ENCODE data around the gene PCAT7. TPM values are rescaled to one million over a fixed set of nuclear protein-coding genes. Genes with fewer than 3 reads are reported as not detected.

PCAT7 gene
- total RNA-seq, 2 experiments from 2014 or later: not detected

DNA sequence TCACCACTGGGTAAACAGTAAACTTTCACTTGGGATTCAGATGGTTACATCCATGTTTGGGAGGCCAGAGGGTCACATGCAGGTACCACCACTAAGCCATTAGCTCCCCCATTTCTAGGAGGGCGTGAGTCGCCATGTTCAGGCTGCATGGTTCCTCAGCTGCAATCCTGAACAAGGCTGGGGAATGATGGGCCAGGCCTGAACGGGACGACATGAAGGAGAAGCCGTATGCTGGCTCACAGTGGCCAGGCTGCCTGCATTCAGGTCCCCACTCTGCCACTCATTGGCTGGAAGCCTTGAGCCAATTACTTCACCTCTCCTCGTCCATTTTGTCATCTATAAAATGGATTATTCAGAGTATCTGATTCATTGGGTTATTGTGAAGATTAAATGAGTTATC lies 47.8 kb downstream of the PCAT7 start:
- H3K27ac Mint-ChIP-seq: no peak overlapping the region
- DNase-seq: no peak
- no peaks in the 10 kb centered on the region for H3K9me3 Mint-ChIP-seq
- ChIA-PET POLR2A (no interaction called here), CTCF (no interaction called here)
- H3K9me3 ChIP-seq (ENCODE audit: control insufficient read depth in 1 of 2, insufficient read depth in 1 of 2, low read length in 2 of 2): no peaks in the 10 kb centered on the region
- H3K4me1 ChIP-seq (ENCODE audit: insufficient read depth, low read length): peaks cover 5% of the 10 kb centered on the region
- no peak overlapping the region for H3K27ac ChIP-seq (ENCODE audit: low read depth in 1 of 2, low read length in 2 of 2)
- peaks cover 6% of the 10 kb centered on the region for H3K27me3 Mint-ChIP-seq
- H3K4me3 ChIP-seq (ENCODE audit: low read length): no peak overlapping the region
- intact Hi-C loops (cut with DNase I, micrococcal nuclease): no loop called here
- H3K4me3 Mint-ChIP-seq: no peak overlapping the region
- no peaks in the 10 kb centered on the region for H3K36me3 ChIP-seq (ENCODE audit: insufficient read depth, low read length)
- H3K36me3 Mint-ChIP-seq (ENCODE audit: low read depth): no peaks in the 10 kb centered on the region
- peaks cover 7% of the 10 kb centered on the region for H3K4me1 Mint-ChIP-seq (ENCODE audit: low read depth)
- no peak for ATAC-seq (ENCODE audit: poor library complexity)
- no peaks in the 10 kb centered on the region for H3K27me3 ChIP-seq (ENCODE audit: control insufficient read depth in 1 of 2, insufficient read depth in 2 of 2, low read length in 2 of 2)
- TF ChIP-seq, protein P1, sequence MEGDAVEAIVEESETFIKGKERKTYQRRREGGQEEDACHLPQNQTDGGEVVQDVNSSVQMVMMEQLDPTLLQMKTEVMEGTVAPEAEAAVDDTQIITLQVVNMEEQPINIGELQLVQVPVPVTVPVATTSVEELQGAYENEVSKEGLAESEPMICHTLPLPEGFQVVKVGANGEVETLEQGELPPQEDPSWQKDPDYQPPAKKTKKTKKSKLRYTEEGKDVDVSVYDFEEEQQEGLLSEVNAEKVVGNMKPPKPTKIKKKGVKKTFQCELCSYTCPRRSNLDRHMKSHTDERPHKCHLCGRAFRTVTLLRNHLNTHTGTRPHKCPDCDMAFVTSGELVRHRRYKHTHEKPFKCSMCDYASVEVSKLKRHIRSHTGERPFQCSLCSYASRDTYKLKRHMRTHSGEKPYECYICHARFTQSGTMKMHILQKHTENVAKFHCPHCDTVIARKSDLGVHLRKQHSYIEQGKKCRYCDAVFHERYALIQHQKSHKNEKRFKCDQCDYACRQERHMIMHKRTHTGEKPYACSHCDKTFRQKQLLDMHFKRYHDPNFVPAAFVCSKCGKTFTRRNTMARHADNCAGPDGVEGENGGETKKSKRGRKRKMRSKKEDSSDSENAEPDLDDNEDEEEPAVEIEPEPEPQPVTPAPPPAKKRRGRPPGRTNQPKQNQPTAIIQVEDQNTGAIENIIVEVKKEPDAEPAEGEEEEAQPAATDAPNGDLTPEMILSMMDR (IDR thresholded peaks at IDR 0.05): no peak

- DNase-seq (peak; percentile 38 to 76 (median 56)), ATAC-seq (ENCODE audit: poor library complexity) (peak; percentile 96)
- Mint-ChIP-seq H3K9me3 (no peaks in the 10 kb centered on the region), H3K36me3 (ENCODE audit: low read depth) (no peaks in the 10 kb centered on the region), H3K27me3 (peaks cover 6% of the 10 kb centered on the region), H3K27ac (no peak overlapping the region), H3K4me3 (no peak overlapping the region), H3K4me1 (ENCODE audit: low read depth) (peaks cover 7% of the 10 kb centered on the region)
- Histone ChIP-seq H3K27me3 (ENCODE audit: control insufficient read depth in 1 of 2, insufficient read depth in 2 of 2, low read length in 2 of 2) (no peaks in the 10 kb centered on the region), H3K36me3 (ENCODE audit: insufficient read depth, low read length) (no peaks in the 10 kb centered on the region), H3K4me3 (ENCODE audit: low read length) (no peak overlapping the region), H3K27ac (ENCODE audit: low read depth in 1 of 2, low read length in 2 of 2) (no peak overlapping the region), H3K9me3 (ENCODE audit: control insufficient read depth in 1 of 2, insufficient read depth in 1 of 2, low read length in 2 of 2) (no peaks in the 10 kb centered on the region), H3K4me1 (ENCODE audit: insufficient read depth, low read length) (peaks cover 5% of the 10 kb centered on the region)
- POLR2A ChIA-PET: no interaction called here
- CTCF ChIA-PET: no interaction called here
- intact Hi-C loops (cut with DNase I, micrococcal nuclease): no loop called here
- TF ChIP-seq, protein P1 (IDR thresholded peaks at IDR 0.05): peak; percentile 50
Measured at GRCh38 chr9:94603259-94604160, 48.6 kb downstream of the PCAT7 start.

GRCh38 chr9:94606646-94607422 lies 52.0 kb downstream of the PCAT7 start:
- TF ChIP-seq, protein P1 (IDR thresholded peaks at IDR 0.05): no peak
- Histone ChIP-seq H3K27me3 (ENCODE audit: control insufficient read depth in 1 of 2, insufficient read depth in 2 of 2, low read length in 2 of 2) (no peaks in the 10 kb centered on the region), H3K4me1 (ENCODE audit: insufficient read depth, low read length) (peaks cover 11% of the 10 kb centered on the region), H3K27ac (ENCODE audit: low read depth in 1 of 2, low read length in 2 of 2) (no peak overlapping the region), H3K36me3 (ENCODE audit: insufficient read depth, low read length) (no peaks in the 10 kb centered on the region), H3K4me3 (ENCODE audit: low read length) (no peak overlapping the region), H3K9me3 (ENCODE audit: control insufficient read depth in 1 of 2, insufficient read depth in 1 of 2, low read length in 2 of 2) (no peaks in the 10 kb centered on the region)
- Mint-ChIP-seq H3K27ac (no peak overlapping the region), H3K4me3 (no peak overlapping the region), H3K4me1 (ENCODE audit: low read depth) (peaks cover 12% of the 10 kb centered on the region), H3K9me3 (no peaks in the 10 kb centered on the region), H3K27me3 (peaks cover 21% of the 10 kb centered on the region), H3K36me3 (ENCODE audit: low read depth) (peaks cover 4% of the 10 kb centered on the region)
- ATAC-seq (ENCODE audit: poor library complexity) (no peak), DNase-seq (no peak)
- CTCF ChIA-PET: no interaction called here
- intact Hi-C loops (cut with DNase I, micrococcal nuclease): no loop called here
- POLR2A ChIA-PET: no interaction called here

Measured in CD4-positive, alpha-beta T cell (primary cell).